Fibroblast of skin of left biceps (primary cell): Measurements from ENCODE around the gene TRAF3IP3.
"Not testable (repeated sequence)": the region's sequence is repeated elsewhere in the genome, so short reads cannot be mapped to it uniquely, and the experiment has no call there.

Experiments
- DNase-seq, 2 experiments: peaks; one replicate each; pipeline ENCODE4 v3.0.0-alpha.2; 2013; ENCODE audit warnings: low read depth in 2 of 2

Gene TRAF3IP3

GRCh38 chr1:209767706-209768105 lies 11.9 kb downstream of the TRAF3IP3 start:
- no peak for DNase-seq

- no peak for DNase-seq
These were observed 12.5 kb downstream of the TRAF3IP3 start for GRCh38 chr1:209768354-209768774.

- DNase-seq, result peak; percentile 48 to 57
These were observed 13.5 kb downstream of the TRAF3IP3 start for GRCh38 chr1:209769171-209769904.

- DNase-seq, result no peak
These were observed 14.1 kb downstream of the TRAF3IP3 start for GRCh38 chr1:209769971-209770370.

- DNase-seq, result no peak
These were observed 15.0 kb downstream of the TRAF3IP3 start for GRCh38 chr1:209770636-209771415.

- no peak for DNase-seq
These were observed 16.3 kb downstream of the TRAF3IP3 start for GRCh38 chr1:209772126-209772525.

GRCh38 chr1:209774592-209774991 lies 18.7 kb downstream of the TRAF3IP3 start:
- DNase-seq, result no peak

GRCh38 chr1:209775678-209776077 lies 19.8 kb downstream of the TRAF3IP3 start:
- DNase-seq, result no peak

- no peak for DNase-seq
These were observed 21.7 kb downstream of the TRAF3IP3 start for GRCh38 chr1:209777587-209777986.

GRCh38 chr1:209778102-209778501 lies 22.2 kb downstream of the TRAF3IP3 start:
- no peak for DNase-seq

- no peak for DNase-seq
These were observed 24.4 kb downstream of the TRAF3IP3 start for GRCh38 chr1:209780268-209780667.

- DNase-seq, result no peak
These were observed 27.5 kb downstream of the TRAF3IP3 start for GRCh38 chr1:209783386-209783785.

GRCh38 chr1:209784265-209785169 lies 28.7 kb downstream of the TRAF3IP3 start, which contains the start of gene C1orf74:
Gene C1orf74 (minus strand): TSS chr1:209784559. CDS start chr1:209783634, 925 bp downstream.
- DNase-seq, result peak; percentile 93 to 94

GRCh38 chr1:209785592-209785991 lies 29.7 kb downstream of the TRAF3IP3 start:
- DNase-seq, result no peak

GRCh38 chr1:209786146-209786545 lies 30.3 kb downstream of the TRAF3IP3 start:
- no peak for DNase-seq

GRCh38 chr1:209787551-209787950 lies 31.7 kb downstream of the TRAF3IP3 start:
- DNase-seq, result no peak

GRCh38 chr1:209789245-209789644 lies 33.4 kb downstream of the TRAF3IP3 start:
- no peak for DNase-seq

GRCh38 chr1:209790286-209791193 lies 34.7 kb downstream of the TRAF3IP3 start:
- DNase-seq, result no peak

GRCh38 chr1:209791920-209792319 lies 36.1 kb downstream of the TRAF3IP3 start:
- no peak for DNase-seq

- DNase-seq, result not testable (repeated sequence)
These were observed 37.9 kb downstream of the TRAF3IP3 start for GRCh38 chr1:209793711-209794110.
